ENCODE measurements around the gene SAA2. TPM values are rescaled to one million over a fixed set of nuclear protein-coding genes. Genes with fewer than 3 reads are reported as not detected.

Gene SAA2
- not detected in 2 replicates for total RNA-seq (2014; rRNA removed; shearing (Covaris generic))
- polyA plus RNA-seq (2016; fragmentation: Nextera tagmentation; extraction: Ambion mirVana), result not detected in 2 replicates

DNA sequence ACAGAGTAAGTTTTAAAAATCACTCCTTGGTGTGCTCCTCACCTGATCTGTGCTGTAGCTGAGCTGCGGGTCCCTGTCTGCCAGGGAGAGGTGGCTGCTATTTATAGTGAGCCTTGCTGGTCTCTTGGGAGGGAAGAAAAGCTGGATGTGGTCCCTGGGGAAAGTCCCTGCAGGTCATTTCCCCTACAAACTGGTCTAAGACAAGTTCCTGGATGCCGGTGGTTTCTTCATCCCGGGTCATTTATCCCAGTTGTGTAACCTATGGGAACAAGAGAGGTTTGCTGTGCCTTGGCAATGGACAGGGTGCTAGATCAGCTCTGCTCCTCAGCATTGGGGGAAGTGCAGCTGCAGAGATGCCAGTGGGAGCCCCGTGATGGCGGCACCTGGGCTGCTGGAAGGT lies at the start of gene SAA2:
Gene SAA2 (minus strand): TSS at position 108 of the 400 bp plus-strand sequence. CDS start 657 bp downstream, outside the sequence.
- Histone ChIP-seq H2AFZ (no peak within 1 kb of the TSS), H3K9ac (no peak within 1 kb of the TSS), H3K27me3 (replicated peaks; ENCODE audit: insufficient read depth) (no peaks in the 10 kb centered on the region), H3K36me3 (ENCODE audit: low read depth) (no peaks in the 10 kb centered on the region), H3K4me2 (ENCODE audit: unreplicated experiment) (no peak within 1 kb of the TSS), H4K20me1 (ENCODE audit: insufficient read depth) (no peaks in the 10 kb centered on the region), H3K9me2 (ENCODE audit: insufficient read depth) (no peaks in the 10 kb centered on the region), H3K4me3 (no peak within 1 kb of the TSS), H3K9me3 (ENCODE audit: low read depth) (no peaks in the 10 kb centered on the region), H3K27ac (no peak within 1 kb of the TSS), H3K79me2 (ENCODE audit: insufficient read depth) (no peaks in the 10 kb centered on the region), H3F3A (ENCODE audit: insufficient read depth) (no peaks in the 10 kb centered on the region), H3K4me1 (ENCODE audit: insufficient read depth) (no peaks in the 10 kb centered on the region)
- 59 to 61% methylated on average over 3 to 5 of the region's 5 CpGs for WGBS, 2 experiments (ENCODE audit: low coverage in 1 of 2, low lambda C conversion rate in 2 of 2, missing lambda C conversion rate in 2 of 2)
- in situ Hi-C loops (cut with MboI), result no loop called here
- TF ChIP-seq EZH2phosphoT487 (IDR thresholded peaks at IDR 0.05; ENCODE audit: insufficient read depth, low read depth) (no peak), EZH2 (IDR thresholded peaks at IDR 0.05; ENCODE audit: insufficient read depth, poor library complexity, severe bottlenecking) (no peak)
- no peak for DNase-seq

DNA sequence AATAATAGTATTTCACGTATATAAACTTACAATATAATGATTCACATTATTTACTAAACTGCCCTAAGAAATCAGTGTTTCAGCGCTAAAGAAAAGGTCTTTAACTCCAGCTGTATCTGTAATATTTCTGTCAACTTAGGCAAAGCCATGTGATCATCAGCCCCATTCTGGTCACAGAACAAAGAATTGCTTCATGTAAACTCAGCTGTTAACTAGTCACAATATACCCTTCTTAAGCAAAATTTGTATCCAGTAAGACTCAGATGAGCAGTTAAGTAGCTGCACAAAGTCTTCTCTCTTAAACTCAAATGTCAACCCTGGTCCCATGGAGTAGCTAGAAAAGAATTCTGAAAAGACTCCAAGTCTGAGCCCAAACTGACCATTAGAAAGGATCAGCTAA lies 46.8 kb upstream of the SAA2 start:
- TF ChIP-seq EZH2phosphoT487 (IDR thresholded peaks at IDR 0.05; ENCODE audit: insufficient read depth, low read depth) (no peak), EZH2 (IDR thresholded peaks at IDR 0.05; ENCODE audit: insufficient read depth, poor library complexity, severe bottlenecking) (no peak)
- 89 to 93% methylated on average over 2 of the region's 2 CpGs for WGBS, 2 experiments (ENCODE audit: low coverage in 1 of 2, low lambda C conversion rate in 2 of 2, missing lambda C conversion rate in 2 of 2)
- peaks cover 66% of the 10 kb centered on the region for H3K36me3 ChIP-seq (ENCODE audit: low read depth)

DNA sequence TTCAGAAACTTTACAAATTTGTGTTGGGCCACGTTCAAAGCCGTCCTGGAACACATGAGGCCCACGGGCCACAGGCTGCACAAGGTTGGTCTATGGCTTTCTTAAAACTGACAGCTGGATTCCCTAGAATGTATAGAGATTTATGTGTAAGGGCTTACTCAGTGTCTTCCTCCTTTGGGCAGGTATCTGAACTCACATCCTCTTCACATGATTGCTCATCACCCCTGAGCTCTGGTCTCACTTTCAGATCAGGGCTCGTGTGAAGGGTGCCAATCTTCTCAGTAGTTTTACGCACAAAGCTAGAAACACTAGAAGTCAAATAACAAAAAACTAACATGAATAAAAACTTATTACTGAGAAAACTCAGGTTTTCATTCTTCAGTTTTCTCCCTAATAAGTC lies 46.4 kb upstream of the SAA2 start:
- no peaks in the 10 kb centered on the region for H4K20me1 ChIP-seq (ENCODE audit: insufficient read depth)
- no peaks in the 10 kb centered on the region for H3K79me2 ChIP-seq (ENCODE audit: insufficient read depth)
- TF ChIP-seq EZH2 (IDR thresholded peaks at IDR 0.05; ENCODE audit: insufficient read depth, poor library complexity, severe bottlenecking) (no peak), EZH2phosphoT487 (IDR thresholded peaks at IDR 0.05; ENCODE audit: insufficient read depth, low read depth) (no peak)
- in situ Hi-C loops (cut with MboI), result no loop called here
- no peak for DNase-seq
- H3F3A ChIP-seq (ENCODE audit: insufficient read depth), result no peaks in the 10 kb centered on the region
- H3K4me3 ChIP-seq, result no peak overlapping the region
- no peak overlapping the region for H2AFZ ChIP-seq
- no peaks in the 10 kb centered on the region for H3K9me3 ChIP-seq (ENCODE audit: low read depth)
- H3K9ac ChIP-seq, result no peak overlapping the region
- H3K27me3 ChIP-seq (replicated peaks; ENCODE audit: insufficient read depth), result no peaks in the 10 kb centered on the region
- no peak overlapping the region for H3K4me2 ChIP-seq (ENCODE audit: unreplicated experiment)
- no peak overlapping the region for H3K27ac ChIP-seq
- WGBS, 2 experiments (ENCODE audit: low coverage in 1 of 2, low lambda C conversion rate in 2 of 2, missing lambda C conversion rate in 2 of 2), result 90 to 91% methylated on average over 5 of the region's 5 CpGs
- no peaks in the 10 kb centered on the region for H3K4me1 ChIP-seq (ENCODE audit: insufficient read depth)
- no peaks in the 10 kb centered on the region for H3K9me2 ChIP-seq (ENCODE audit: insufficient read depth)
- H3K36me3 ChIP-seq (ENCODE audit: low read depth), result peaks cover 65% of the 10 kb centered on the region

More for the DNA sequence above, 46.8 kb upstream of the SAA2 start:
- in situ Hi-C loops (cut with MboI), result no loop called here
- H4K20me1 ChIP-seq (ENCODE audit: insufficient read depth), result no peaks in the 10 kb centered on the region
- no peak overlapping the region for H3K4me3 ChIP-seq
- no peaks in the 10 kb centered on the region for H3K4me1 ChIP-seq (ENCODE audit: insufficient read depth)
- H3K79me2 ChIP-seq (ENCODE audit: insufficient read depth), result no peaks in the 10 kb centered on the region
- no peak overlapping the region for H3K4me2 ChIP-seq (ENCODE audit: unreplicated experiment)
- DNase-seq, result no peak
- H3K9me2 ChIP-seq (ENCODE audit: insufficient read depth), result no peaks in the 10 kb centered on the region
- no peaks in the 10 kb centered on the region for H3F3A ChIP-seq (ENCODE audit: insufficient read depth)
- H3K27me3 ChIP-seq (replicated peaks; ENCODE audit: insufficient read depth), result no peaks in the 10 kb centered on the region
- no peak overlapping the region for H3K27ac ChIP-seq
- no peaks in the 10 kb centered on the region for H3K9me3 ChIP-seq (ENCODE audit: low read depth)
- no peak overlapping the region for H2AFZ ChIP-seq
- H3K9ac ChIP-seq, result no peak overlapping the region

DNA sequence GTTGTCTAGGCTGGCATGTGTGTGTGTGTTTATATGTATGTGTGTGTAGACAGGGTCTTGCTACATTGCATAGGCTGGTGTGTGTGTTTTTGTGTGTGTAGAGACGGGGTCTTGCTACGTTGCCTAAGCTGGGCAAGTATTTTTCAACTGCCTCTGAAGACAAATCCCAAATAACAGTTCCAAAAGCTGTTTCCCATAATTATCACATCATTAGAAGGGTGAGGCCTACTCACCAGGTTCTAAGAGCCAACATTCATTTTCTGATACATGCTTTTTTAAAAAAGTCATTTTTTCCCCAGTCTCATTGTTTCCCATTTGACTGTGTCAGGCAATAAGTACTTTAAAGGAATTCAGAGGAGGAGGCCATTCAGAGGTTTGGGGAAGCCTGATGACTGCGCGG lies 40.4 kb upstream of the SAA2 start:
- H3K79me2 ChIP-seq (ENCODE audit: insufficient read depth), result no peaks in the 10 kb centered on the region
- no peak for TF ChIP-seq EZH2 (IDR thresholded peaks at IDR 0.05; ENCODE audit: insufficient read depth, poor library complexity, severe bottlenecking)
- TF ChIP-seq EZH2phosphoT487 (IDR thresholded peaks at IDR 0.05; ENCODE audit: insufficient read depth, low read depth), result no peak

DNA sequence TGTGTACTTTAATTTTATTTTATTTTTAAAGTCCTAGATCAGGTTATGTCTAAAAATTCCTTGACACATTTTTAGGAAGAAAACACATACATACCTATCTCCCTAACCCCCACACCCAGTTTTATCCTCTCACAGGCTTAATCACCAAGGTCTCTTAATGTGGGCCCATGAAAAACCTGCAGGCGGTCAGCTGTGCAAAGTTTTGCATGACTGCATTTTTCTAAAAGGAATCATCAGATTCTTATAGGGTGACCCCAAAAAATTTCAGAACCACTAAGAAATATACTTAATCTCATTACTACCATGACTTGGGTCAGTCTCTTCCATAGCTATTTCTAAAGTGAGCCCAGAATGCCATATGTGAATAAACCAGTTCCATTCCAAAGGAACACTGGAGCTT lies 37.4 kb upstream of the SAA2 start:
- in situ Hi-C loops (cut with MboI), result no loop called here
- TF ChIP-seq EZH2phosphoT487 (IDR thresholded peaks at IDR 0.05; ENCODE audit: insufficient read depth, low read depth) (no peak), EZH2 (IDR thresholded peaks at IDR 0.05; ENCODE audit: insufficient read depth, poor library complexity, severe bottlenecking) (no peak)
- Histone ChIP-seq H3K27ac (no peak overlapping the region), H3K9ac (no peak overlapping the region), H3F3A (ENCODE audit: insufficient read depth) (no peaks in the 10 kb centered on the region), H2AFZ (no peak overlapping the region), H3K9me3 (ENCODE audit: low read depth) (no peaks in the 10 kb centered on the region), H3K9me2 (ENCODE audit: insufficient read depth) (no peaks in the 10 kb centered on the region), H3K4me1 (ENCODE audit: insufficient read depth) (no peaks in the 10 kb centered on the region), H3K4me2 (ENCODE audit: unreplicated experiment) (no peak overlapping the region), H4K20me1 (ENCODE audit: insufficient read depth) (no peaks in the 10 kb centered on the region), H3K36me3 (ENCODE audit: low read depth) (peaks cover 55% of the 10 kb centered on the region), H3K27me3 (replicated peaks; ENCODE audit: insufficient read depth) (no peaks in the 10 kb centered on the region), H3K79me2 (ENCODE audit: insufficient read depth) (no peaks in the 10 kb centered on the region), H3K4me3 (no peak overlapping the region)
- 93 to 97% methylated on average over 1 of the region's 1 CpG for WGBS, 2 experiments (ENCODE audit: low coverage in 1 of 2, low lambda C conversion rate in 2 of 2, missing lambda C conversion rate in 2 of 2)
- no peak for DNase-seq

More for the DNA sequence above, 40.4 kb upstream of the SAA2 start:
- Histone ChIP-seq H3K36me3 (ENCODE audit: low read depth) (peaks cover 63% of the 10 kb centered on the region), H3K9ac (no peak overlapping the region), H3K9me3 (ENCODE audit: low read depth) (no peaks in the 10 kb centered on the region), H3K27me3 (replicated peaks; ENCODE audit: insufficient read depth) (no peaks in the 10 kb centered on the region), H3K4me3 (no peak overlapping the region), H3K9me2 (ENCODE audit: insufficient read depth) (no peaks in the 10 kb centered on the region), H4K20me1 (ENCODE audit: insufficient read depth) (no peaks in the 10 kb centered on the region), H2AFZ (no peak overlapping the region), H3F3A (ENCODE audit: insufficient read depth) (no peaks in the 10 kb centered on the region), H3K4me2 (ENCODE audit: unreplicated experiment) (no peak overlapping the region), H3K27ac (no peak overlapping the region), H3K4me1 (ENCODE audit: insufficient read depth) (no peaks in the 10 kb centered on the region)
- in situ Hi-C loops (cut with MboI), result no loop called here
- 96 to 97% methylated on average over 4 of the region's 4 CpGs for WGBS, 2 experiments (ENCODE audit: low coverage in 1 of 2, low lambda C conversion rate in 2 of 2, missing lambda C conversion rate in 2 of 2)
- no peak for DNase-seq

All from GM23248 (cell line).